Lower leg skin (tissue), 4 donors: ENCODE data around the gene TYMS. TPM values are rescaled to one million over a fixed set of nuclear protein-coding genes. Genes with fewer than 3 reads are reported as not detected.

ENCODE experiments used
- DNase-seq, 2 donors: peaks; one replicate each; pipeline ENCODE4 v3.0.0-alpha.2; 2019; ENCODE audit warnings: low spot score in 2 of 2
- H3K4me3 ChIP-seq: fragments of 200-600 bp; sonication (generic); 2 replicates; pipeline ENCODE4 v1.5.1; 2017; ENCODE audit warnings: mild to moderate bottlenecking, low read depth; ENCODE audit not compliant: poor library complexity, severe bottlenecking
- POLR2A ChIP-seq, 2 donors: fragments of 450-650 bp; IDR thresholded peaks; one replicate each; pipeline ENCODE4 v1.6.1; 2016 to 2017; ENCODE audit warnings: antibody characterized with exemption in 2 of 2, mild to moderate bottlenecking in 1 of 2, moderate library complexity in 1 of 2
- WGBS, 2 donors: methylation state at CpG; one replicate each; pipeline ENCODE4 v1.1.5; 2018; 5-methylcytosine and 5-hydroxymethylcytosine counted together
- intact Hi-C: fragments of 100-400 bp; cut with DNase I; formaldehyde crosslinking; loops from one replicate; pipeline ENCODE4 v1.15.0; 2023; ENCODE audit warnings: low total_unique reads
- total RNA-seq, 4 donors: library from RNA; depleted of rRNA; stranded (reverse); fragments of >200 nt; gene quantifications; one replicate each; pipeline ENCODE4 v1.1.0, GENCODE V29; 2016
- TF ChIP-seq, protein P1 (sequence below), 3 donors: fragments of 450-650 bp; IDR thresholded peaks; one replicate each; pipeline ENCODE4 v1.5.1; 2016; ENCODE audit warnings: antibody characterized with exemption in 3 of 3, mild to moderate bottlenecking in 3 of 3, moderate library complexity in 2 of 3

Gene TYMS
- total RNA-seq, 4 donors from 2014 or later, result 0.57 to 9.9 (median 2.5) TPM

DNA sequence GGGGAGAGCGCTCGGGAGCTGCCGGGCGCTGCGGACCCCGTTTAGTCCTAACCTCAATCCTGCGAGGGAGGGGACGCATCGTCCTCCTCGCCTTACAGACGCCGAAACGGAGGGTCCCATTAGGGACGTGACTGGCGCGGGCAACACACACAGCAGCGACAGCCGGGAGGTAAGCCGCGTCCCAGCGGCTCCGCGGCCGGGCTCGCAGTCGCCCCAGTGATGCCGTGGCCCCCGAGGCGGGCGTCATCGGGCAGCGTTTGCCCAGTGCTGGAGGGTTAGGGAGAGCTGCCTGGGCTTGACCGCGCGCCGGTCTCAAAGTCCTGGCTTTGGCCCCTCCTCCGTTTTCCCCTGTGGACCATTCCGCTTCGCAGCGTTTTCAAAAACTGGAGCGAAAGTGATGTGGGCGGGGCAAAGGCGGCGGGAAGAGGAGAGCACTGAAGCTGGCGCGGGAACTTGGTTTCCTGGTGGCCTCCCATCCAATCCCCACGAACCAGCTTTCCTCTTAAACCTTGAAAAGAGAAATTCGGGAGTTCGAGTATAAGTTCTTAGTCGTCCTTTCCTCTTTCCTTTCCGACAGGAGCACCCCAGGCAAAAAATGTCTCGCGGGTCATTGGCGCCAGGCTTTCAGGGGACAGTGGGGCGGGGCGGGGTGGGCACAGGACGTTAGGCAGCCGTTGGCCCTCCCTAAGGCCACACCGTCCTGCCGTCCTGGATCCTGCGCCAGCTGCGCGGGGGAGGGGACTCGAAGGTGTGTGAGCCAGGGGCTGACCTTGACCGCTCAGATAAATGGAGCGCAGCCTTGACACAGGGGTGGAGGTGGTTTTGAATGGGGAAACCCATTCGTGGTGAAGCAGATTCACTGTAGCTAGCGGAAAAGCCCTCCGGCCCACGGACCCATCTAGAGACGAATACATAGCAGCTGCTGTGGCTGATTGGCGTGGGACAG, 821 bp downstream of the TYMS start:
- TF ChIP-seq, protein P1, sequence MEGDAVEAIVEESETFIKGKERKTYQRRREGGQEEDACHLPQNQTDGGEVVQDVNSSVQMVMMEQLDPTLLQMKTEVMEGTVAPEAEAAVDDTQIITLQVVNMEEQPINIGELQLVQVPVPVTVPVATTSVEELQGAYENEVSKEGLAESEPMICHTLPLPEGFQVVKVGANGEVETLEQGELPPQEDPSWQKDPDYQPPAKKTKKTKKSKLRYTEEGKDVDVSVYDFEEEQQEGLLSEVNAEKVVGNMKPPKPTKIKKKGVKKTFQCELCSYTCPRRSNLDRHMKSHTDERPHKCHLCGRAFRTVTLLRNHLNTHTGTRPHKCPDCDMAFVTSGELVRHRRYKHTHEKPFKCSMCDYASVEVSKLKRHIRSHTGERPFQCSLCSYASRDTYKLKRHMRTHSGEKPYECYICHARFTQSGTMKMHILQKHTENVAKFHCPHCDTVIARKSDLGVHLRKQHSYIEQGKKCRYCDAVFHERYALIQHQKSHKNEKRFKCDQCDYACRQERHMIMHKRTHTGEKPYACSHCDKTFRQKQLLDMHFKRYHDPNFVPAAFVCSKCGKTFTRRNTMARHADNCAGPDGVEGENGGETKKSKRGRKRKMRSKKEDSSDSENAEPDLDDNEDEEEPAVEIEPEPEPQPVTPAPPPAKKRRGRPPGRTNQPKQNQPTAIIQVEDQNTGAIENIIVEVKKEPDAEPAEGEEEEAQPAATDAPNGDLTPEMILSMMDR (IDR thresholded peaks at IDR 0.05), result no peak
- no peak for TF ChIP-seq POLR2A (IDR thresholded peaks at IDR 0.05)
- intact Hi-C loops, result no loop called here
- H3K4me3 ChIP-seq, result peak overlapping the region; percentile 60
- WGBS, 2 donors, result 5% methylated on average over 56 to 67 of the region's 72 CpGs
- DNase-seq, result peak; percentile 72 to 94

DNA sequence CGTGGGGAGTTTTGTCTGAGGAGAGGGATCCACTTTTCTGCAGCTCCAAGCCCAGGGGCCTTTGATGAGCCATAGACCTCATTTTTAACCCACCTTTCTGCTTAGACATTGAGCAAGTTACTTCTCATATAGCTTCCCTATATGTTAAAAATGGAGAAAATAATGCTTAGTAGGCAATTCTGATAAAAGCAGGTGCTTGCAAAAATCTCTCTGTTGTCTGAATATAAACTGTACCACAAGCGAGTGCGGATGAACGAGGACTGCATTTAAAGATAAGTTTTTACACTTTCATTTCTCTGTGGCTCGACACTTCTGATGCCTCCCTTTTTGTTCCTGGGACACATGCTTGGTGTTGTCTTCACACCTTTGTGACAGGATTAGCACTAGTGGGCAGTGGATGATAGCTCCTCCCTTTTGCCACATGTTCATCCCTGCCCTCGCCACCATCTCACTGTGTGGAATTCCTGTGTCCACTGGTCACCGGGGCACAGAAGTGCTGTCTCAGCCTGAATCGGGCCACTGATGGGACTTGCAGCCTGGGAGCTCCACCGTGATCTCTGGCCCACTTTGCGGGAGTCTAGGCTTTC, 1.6 kb downstream of the TYMS start:
- intact Hi-C loops, result no loop called here
- H3K4me3 ChIP-seq, result peak overlapping the region; percentile 60
- no peak for DNase-seq
- no peak for TF ChIP-seq POLR2A (IDR thresholded peaks at IDR 0.05)
- TF ChIP-seq, protein P1 (IDR thresholded peaks at IDR 0.05), result no peak
- 89 to 91% methylated on average over 10 of the region's 10 CpGs for whole genome bisulfite sequencing, 2 donors

DNA sequence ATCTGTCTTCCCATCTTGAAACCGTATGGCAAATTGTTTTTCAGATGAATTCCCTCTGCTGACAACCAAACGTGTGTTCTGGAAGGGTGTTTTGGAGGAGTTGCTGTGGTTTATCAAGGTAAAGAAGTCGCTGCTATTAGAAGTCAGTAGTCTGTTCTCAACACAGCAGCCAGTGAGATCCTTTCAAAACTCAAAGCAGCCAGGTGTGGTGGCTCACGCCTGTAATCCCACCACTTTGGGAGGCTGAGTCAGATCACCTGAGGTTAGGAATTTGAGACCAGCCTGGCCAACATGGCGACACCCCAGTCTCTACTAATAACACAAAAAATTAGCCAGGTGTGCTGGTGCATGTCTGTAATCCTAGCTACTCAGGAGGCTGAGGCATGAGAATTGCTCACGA, 2.1 kb downstream of the TYMS start:
- WGBS, 2 donors, result 88 to 89% methylated on average over 6 of the region's 6 CpGs
- no peak for DNase-seq

DNA sequence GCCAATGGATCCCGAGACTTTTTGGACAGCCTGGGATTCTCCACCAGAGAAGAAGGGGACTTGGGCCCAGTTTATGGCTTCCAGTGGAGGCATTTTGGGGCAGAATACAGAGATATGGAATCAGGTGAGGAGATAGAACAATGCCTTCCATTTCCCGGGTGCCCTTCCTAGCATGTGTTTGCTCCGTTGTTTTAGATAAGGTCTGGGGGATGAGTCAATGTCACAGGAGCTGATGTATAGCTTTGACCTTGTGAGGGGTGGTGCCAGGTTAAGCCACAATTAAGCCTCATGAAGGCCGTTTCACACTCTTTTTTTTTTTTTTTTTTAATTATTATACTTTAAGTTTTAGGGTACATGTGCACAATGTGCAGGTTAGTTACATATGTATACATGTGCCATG, 4.7 kb downstream of the TYMS start:
- 93 to 98% methylated on average over 4 of the region's 4 CpGs for WGBS, 2 donors
- H3K4me3 ChIP-seq, result no peak overlapping the region
- intact Hi-C loops, result no loop called here
- TF ChIP-seq POLR2A (IDR thresholded peaks at IDR 0.05), result no peak
- TF ChIP-seq, protein P1 (IDR thresholded peaks at IDR 0.05), result no peak
- DNase-seq, result no peak

More for the DNA sequence above, 2.1 kb downstream of the TYMS start:
- intact Hi-C loops, result no loop called here
- H3K4me3 ChIP-seq, result no peak overlapping the region
- TF ChIP-seq POLR2A (IDR thresholded peaks at IDR 0.05), result no peak
- TF ChIP-seq, protein P1 (IDR thresholded peaks at IDR 0.05), result no peak

DNA sequence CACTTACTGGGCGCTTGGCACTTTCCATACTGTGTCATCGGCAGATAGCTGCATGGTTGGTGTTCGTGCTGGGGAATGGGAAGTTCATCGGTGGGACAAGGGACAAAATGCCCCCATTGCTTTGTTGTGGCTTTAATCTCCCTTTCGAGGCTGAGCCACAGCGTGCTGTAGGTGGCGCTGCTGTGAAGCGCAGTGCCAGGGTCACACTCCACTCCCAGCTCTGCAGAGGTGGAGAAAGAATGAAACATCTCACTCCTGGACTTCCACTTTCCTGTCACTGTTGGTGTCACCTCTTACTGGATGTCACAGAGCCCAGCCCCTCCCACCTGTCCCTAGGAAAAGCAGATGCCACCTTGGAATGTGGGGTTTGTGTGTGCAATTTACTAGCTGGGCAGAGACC, 8.7 kb downstream of the TYMS start:
- WGBS, 2 donors, result 92 to 95% methylated on average over 8 of the region's 8 CpGs
- TF ChIP-seq, protein P1 (IDR thresholded peaks at IDR 0.05), result no peak
- no peak for TF ChIP-seq POLR2A (IDR thresholded peaks at IDR 0.05)
- intact Hi-C loops, result no loop called here
- no peak overlapping the region for H3K4me3 ChIP-seq
- DNase-seq, result no peak
